ENCODE measurements around the gene TGFBR1.
"Not testable (repeated sequence)": the region's sequence is repeated elsewhere in the genome, so short reads cannot be mapped to it uniquely, and the experiment has no call there.

The TGFBR1 gene

DNA sequence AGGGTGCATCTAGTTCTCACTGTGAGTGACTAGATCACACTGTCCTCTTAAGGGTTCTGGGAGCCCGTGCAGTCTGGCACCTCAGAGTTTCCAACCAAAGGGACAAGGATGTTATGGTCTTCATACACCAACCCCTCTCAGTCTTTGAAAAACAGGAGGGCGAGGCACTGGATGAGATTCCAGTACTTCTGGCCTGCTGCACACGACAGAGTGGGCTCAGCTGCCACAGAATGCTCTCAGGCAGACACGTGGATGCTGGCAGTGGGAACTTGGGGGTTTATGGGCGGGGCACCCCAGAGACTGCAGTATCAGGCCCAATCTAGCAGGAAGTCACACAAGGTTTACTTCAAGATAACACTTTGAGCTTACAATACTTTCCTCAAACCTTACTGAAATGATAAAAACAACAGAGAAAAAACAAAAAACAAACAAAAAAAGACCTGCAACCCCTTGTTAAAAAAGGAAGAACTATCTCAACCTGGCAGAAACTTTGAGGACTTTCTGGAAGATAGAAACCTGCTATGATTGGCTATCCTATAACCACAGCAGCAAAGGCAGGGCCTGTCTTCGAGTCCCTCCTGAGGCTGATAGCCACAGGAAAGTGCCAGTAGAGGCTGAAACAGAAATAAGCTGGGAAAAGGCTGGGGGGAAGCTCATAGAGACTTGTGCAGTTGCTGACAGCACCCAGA, 28.3 kb upstream of the TGFBR1 start:
- no peak for DNase-seq

DNA sequence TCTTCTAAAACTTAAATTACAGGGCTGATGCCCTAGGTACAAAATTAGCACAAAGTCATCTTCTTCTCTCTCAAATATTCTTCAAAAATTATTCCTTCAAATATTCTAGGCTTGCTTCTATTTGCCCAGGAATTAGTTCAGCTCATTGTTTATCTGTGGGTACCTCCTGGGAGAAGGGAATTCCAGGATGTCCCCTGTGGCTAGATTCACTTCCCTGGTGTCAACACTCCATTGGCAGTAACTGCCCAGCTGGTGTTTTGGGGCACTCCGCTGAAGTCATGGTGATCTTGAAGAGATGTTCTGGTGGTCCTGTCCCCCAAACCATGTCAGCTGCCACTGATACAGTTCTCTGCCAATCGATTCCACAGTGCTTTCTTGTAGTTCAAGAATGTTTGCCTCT, 26.2 kb upstream of the TGFBR1 start:
- DNase-seq: no peak

DNA sequence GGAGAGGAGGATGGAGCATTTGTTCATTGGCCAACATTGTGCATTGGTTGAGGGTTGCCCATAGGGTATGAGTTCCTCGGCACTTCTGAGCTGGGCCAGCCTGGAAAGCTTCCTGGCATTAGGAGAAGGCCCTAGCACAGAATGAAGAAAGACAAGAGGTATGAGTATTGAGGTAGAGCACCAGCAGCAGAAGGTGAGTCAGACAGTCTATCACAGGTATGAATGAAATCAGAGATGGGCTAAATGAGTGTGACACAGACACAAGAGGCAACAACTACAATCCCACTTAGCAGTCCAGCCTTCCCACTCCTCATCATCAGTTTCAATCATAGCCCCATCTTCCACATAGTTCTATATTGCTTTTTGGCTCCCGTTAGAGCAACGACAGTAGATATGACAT, 25.4 kb upstream of the TGFBR1 start:
- no peak for DNase-seq

GRCh38 chr9:99083051-99083450, 21.9 kb upstream of the TGFBR1 start:
- no peak for DNase-seq

GRCh38 chr9:99085949-99086948, 18.7 kb upstream of the TGFBR1 start:
- DNase-seq: no peak

- no peak for DNase-seq
Observed at GRCh38 chr9:99087462-99087861, 17.5 kb upstream of the TGFBR1 start.

- no peak for DNase-seq
Observed at GRCh38 chr9:99090336-99091130, 14.4 kb upstream of the TGFBR1 start.

DNA sequence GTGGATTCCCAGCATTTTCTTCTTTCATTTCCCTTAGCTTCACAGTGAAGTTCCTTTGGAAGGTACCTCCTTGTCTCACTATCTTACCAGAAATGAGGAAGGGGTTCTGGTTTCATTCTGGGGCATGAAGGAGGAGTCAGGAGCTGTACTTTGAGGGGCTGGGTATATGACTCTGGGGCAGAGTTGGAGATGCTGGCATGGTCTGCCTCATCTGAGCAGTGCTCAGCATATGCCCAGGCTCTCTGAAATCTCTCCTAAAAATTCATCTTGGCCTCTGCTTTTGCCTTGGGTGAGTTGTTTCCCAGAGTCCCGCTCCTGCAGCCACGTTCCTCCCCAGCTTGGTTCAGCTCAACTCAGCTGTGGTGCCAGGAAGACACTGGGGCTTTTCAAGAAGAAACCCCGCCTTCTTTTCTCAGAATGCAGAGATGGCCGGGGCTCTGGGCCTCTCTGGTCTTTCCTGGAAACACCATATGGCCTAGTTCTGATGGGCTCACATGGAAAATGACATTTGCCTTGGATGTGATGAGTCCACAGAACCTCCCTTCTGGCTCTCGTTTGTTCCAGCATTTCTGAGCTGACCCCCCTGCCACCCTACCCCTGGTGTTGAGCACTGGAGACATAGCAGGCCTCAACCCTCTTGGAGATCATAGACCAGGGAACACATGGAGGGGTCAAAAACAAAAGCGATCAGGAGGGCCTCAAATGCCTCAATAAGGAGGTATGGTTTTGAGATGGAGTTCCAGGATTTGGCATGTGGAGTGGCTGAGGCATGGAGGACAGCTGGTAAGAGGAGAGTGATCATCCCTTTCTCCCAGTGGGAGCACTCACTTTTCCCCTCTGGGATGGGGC, 12.0 kb upstream of the TGFBR1 start:
- no peak for DNase-seq

- no peak for DNase-seq
Observed at GRCh38 chr9:99093492-99093791, 11.5 kb upstream of the TGFBR1 start.

GRCh38 chr9:99095565-99095964, 9.3 kb upstream of the TGFBR1 start:
- no peak for DNase-seq

DNA sequence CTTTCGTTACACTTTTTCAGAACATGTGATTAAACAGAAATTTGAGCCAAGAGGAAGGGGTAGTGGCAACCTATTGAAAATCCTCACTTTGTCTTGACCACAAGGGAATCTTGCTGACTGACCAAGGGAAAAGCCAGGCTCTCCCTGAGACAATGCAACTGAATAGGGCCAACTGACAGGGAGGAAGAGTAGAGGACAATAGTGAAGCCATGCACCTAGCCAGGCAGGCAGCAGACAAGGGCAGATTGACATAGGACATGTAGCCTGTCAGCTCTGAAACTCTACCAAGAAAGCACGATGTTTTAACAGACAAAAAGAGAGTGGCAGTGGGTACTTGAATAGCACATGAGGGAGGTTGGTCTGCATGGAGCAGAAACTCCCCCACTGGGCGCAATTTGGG, 8.5 kb upstream of the TGFBR1 start:
- no peak for DNase-seq

DNA sequence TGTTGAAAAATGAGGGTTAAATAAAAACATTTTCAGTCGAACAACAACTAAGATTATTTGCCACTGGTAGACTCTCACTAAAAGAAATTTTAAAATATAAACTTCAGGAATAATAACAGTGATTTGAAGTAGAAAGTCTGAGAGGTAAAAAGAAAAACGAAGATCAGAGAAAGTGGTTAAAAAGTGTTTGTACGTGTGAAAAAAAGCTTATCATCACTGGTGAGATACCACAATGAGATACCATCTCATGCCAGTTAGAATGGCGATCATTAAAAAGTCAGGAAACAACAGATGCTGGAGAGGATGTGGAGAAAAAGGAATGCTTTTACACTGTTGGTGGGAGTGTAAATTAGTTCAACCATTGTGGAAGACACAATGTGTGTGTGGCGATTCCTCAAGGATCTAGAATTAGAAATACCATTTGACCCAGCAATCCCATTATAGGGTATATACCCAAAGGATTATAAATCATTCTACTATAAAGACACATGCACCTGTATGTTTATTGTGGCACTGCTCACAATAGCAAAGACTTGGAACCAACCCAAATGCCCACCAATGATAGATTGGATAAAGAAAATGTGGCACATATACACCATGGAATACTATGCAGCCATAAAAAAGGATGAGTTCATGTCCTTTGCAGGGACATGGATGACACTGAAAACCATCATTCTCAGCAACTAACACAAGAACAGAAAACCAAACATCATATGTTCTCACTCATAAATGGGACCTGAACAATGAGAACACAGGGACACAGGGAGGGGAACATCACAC, 4.9 kb upstream of the TGFBR1 start:
- DNase-seq: not testable (repeated sequence)

GRCh38 chr9:99101271-99101670, 3.6 kb upstream of the TGFBR1 start:
- DNase-seq: no peak

DNA sequence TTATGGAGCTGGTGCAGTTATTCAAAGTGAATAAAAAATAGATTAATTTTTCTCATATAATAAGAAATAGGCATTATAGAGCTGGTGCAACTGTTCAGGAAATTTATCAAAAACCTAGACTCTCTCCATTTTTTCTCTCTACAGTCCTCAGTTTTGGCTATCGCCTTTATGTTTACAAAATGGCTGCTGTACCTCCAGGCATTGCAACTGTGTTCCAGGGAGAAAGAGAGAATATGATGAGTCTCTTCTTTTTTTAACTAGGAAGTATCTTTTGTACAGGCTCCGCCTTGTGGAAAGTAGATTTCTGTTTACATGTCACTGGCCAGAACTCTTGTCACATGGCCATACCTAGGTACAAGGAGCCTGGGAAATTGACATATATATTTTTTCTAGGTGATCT, 3.1 kb upstream of the TGFBR1 start:
- DNase-seq: no peak

DNA sequence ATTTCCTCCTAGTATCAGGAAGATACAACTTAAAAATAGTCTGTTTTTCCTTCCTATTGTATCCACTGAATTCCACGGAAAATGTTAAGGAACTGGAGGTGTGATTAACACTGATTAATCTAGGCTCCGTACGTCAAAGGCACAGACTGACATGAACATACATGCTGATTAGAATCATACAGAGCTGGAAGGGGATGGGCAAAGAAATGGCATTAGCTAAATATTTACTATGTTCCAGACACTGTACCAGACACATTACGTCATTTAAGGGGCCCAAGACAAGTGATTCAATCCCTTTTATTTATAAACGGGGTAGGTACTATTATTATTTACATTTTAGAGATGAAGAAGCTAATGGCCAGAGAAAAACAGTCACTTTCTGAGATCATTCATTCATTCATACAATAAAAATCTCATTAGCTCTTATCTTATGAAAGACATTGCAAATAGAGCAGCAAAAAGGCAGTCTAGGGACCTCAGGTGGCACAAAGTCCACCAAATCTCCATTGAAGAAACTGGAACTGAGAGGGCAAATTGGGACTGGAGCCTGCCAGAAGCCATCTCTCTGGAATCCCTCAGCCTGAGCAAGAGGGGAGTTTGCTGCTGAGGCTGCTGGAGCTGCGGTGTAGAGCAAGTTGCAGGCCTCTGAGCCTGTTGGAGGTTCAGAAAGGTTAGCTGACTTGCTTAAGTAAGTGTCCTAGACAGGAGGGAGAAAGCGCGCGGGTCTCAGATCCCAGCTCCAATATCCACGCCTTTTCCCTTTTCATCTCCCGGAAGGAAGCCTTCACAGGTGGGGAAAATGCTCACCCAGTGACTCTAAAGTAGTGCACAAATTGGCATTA, 1.6 kb upstream of the TGFBR1 start:
- no peak for DNase-seq

GRCh38 chr9:99103901-99104458, 933 bp upstream of the TGFBR1 start:
- DNase-seq: no peak

DNA sequence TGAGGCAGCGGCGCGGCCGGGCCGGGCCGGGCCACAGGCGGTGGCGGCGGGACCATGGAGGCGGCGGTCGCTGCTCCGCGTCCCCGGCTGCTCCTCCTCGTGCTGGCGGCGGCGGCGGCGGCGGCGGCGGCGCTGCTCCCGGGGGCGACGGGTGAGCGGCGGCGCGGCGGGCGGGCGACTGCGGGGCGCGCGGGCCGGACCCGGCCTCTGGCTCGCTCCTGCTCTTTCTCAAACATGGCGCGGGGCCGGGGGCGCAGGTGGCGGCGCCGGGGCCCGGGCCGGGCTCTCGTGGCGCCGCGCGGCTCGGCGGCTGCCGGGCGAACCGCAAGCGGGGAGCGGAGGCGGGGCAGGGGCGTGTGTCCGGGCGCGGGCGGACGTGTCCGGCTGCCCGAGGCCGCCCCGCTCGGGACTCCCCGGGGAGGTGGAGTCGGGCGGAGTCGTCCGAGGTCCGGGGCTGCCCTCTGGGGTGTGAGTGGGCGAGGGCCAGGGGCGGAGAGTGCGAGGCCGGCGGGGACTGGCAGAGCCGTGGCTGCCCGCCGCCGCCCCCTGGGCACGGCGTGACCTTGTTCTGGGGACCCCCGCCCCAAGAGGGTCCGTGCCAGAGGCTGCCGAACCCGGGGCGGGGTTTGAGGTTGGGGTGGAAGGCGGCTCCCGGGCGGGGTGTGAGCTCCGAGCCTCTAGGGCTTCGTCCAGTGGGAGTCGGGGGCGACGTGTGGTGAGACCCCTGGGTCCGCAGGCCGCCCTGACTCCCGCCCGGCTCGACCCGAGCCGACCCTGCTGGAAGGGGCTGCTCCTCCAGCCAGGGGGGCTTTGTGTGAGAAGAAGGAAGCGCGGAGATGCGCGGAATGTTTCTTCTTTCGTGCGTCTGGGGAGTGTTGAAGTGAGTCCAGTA, 485 bp downstream of the TGFBR1 start:
- no peak for DNase-seq

- no peak for DNase-seq
Observed at GRCh38 chr9:99106044-99106375, 1.1 kb downstream of the TGFBR1 start.

DNA sequence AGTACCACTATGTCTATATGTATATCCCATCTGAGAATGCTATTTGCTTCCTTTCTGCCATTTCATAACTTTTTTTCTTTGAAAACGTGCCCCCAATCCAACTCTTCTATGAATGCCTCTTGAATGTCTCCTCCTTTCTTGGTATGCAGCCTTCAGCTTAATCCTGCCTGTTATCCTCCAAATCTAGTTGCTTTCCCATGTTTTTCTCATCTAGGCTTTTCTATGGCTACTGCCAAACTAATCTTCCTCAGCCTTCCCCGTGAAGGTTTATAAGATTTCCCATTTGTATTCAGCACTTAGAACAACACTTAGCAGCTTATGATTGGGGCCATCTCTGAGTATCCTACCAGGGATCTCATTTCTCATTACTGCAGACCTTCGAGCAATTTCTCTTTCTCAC, 2.5 kb downstream of the TGFBR1 start:
- DNase-seq: no peak

DNA sequence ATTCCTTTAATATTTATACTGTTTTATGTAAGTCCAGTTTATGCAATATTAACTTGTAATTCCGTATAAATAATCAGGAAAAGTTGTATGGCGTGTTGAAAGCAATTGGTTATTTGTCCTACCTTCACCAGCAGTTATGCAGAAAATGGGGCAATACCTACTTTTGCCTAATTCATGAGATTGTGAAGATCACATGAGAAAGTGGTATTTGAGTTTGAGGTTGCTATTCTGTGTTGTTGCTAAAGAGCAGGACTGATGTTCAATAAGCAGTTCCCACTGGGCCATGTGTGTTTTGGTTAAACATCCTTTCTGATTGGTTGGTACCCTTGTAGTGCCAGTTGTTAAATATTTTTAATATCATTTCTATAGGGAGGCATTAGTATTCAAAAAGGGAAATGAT, 3.2 kb downstream of the TGFBR1 start:
- no peak for DNase-seq
